Keratinocyte (primary cell): Measurements from ENCODE around the gene RHOG. TPM values are rescaled to one million over a fixed set of nuclear protein-coding genes. Genes with fewer than 3 reads are reported as not detected.

Experiments used
- DNase-seq: peaks from one replicate; pipeline ENCODE4 v3.0.0-alpha.2; 2011; ENCODE audit warnings: low read depth, missing footprints, low spot score
- FAIRE-seq: peaks from 2 replicates; lab custom pipeline; 2011; peaks lifted over from hg19 to GRCh38; lab: Jason Lieb, UNC
- H2AFZ ChIP-seq: 2 replicates; pipeline ENCODE4 v1.6.0; 2012; ENCODE audit warnings: low read length, control low read depth, inconsistent platforms; ENCODE audit not compliant: control insufficient read depth
- H3K27ac ChIP-seq: 2 replicates; pipeline ENCODE4 v1.5.1; 2011; ENCODE audit warnings: low read length; ENCODE audit not compliant: control insufficient read depth, insufficient read depth
- H3K27me3 ChIP-seq: 3 replicates; pipeline ENCODE4 v1.6.0; 2011; ENCODE audit warnings: low read length; ENCODE audit not compliant: control insufficient read depth, insufficient read depth; ENCODE audit errors: extremely low read depth
- H3K36me3 ChIP-seq, 2 experiments: 2 replicates in 1 of 2; 3 replicates in 1 of 2; pipeline ENCODE4 v1.5.1; 2011; ENCODE audit warnings: low read length in 2 of 2, mild to moderate bottlenecking in 1 of 2; ENCODE audit not compliant: control insufficient read depth in 2 of 2, insufficient read depth in 2 of 2; ENCODE audit errors: extremely low read depth in 1 of 2
- H3K4me1 ChIP-seq: 3 replicates; pipeline ENCODE4 v1.5.1; 2011; ENCODE audit warnings: low read length; ENCODE audit not compliant: control insufficient read depth, insufficient read depth; ENCODE audit errors: extremely low read depth
- H3K4me2 ChIP-seq: 3 replicates; pipeline ENCODE4 v1.6.0; 2011; ENCODE audit warnings: low read depth, low read length; ENCODE audit not compliant: control insufficient read depth, insufficient read depth; ENCODE audit errors: extremely low read depth
- H3K4me3 ChIP-seq, 3 experiments: fragments of 200-600 bp in 1 of 3; sonication (generic) in 1 of 3; 2 replicates in 2 of 3; 3 replicates in 1 of 3; pipeline ENCODE4 v1.5.1; 2011 to 2016; ENCODE audit warnings: low read length in 3 of 3, mild to moderate bottlenecking in 3 of 3, control low read depth in 2 of 3, inconsistent platforms in 1 of 3, low read depth in 1 of 3, mixed read lengths in 1 of 3, mixed run types in 1 of 3, moderate library complexity in 1 of 3; ENCODE audit not compliant: control insufficient read depth in 2 of 3, insufficient read depth in 2 of 3; ENCODE audit errors: extremely low read depth in 1 of 3
- H3K79me2 ChIP-seq: 2 replicates; pipeline ENCODE4 v1.6.0; 2012; ENCODE audit warnings: low read length; ENCODE audit not compliant: control insufficient read depth, insufficient read depth
- H3K9ac ChIP-seq: 3 replicates; pipeline ENCODE4 v1.6.0; 2011; ENCODE audit warnings: low read length; ENCODE audit not compliant: control insufficient read depth, insufficient read depth; ENCODE audit errors: extremely low read depth
- H3K9me1 ChIP-seq: 3 replicates; pipeline ENCODE4 v1.6.0; 2011; ENCODE audit warnings: low read length; ENCODE audit not compliant: control insufficient read depth, insufficient read depth; ENCODE audit errors: extremely low read depth
- H3K9me3 ChIP-seq: 2 replicates; pipeline ENCODE4 v1.5.1; 2012; ENCODE audit warnings: low read depth, low read length; ENCODE audit not compliant: control insufficient read depth
- H4K20me1 ChIP-seq: 3 replicates; pipeline ENCODE4 v1.6.0; 2011; ENCODE audit warnings: low read length; ENCODE audit not compliant: control insufficient read depth, insufficient read depth; ENCODE audit errors: extremely low read depth
- CTCF ChIP-seq, 3 experiments: IDR thresholded peaks in 1 of 3; conservative IDR thresholded peaks in 1 of 3; optimal IDR thresholded peaks in 1 of 3; 2 replicates in 2 of 3; 3 replicates in 1 of 3; pipeline versions ENCODE3 to v1.5.1; 2011; ENCODE audit warnings: low read length in 3 of 3, mild to moderate bottlenecking in 3 of 3, moderate library complexity in 2 of 3, control low read depth in 1 of 3, inconsistent platforms in 1 of 3; ENCODE audit not compliant: insufficient read depth in 2 of 3; ENCODE audit errors: extremely low read depth in 1 of 3
- EZH2 ChIP-seq: IDR thresholded peaks from one replicate; pipeline ENCODE4 v1.6.1; 2012; ENCODE audit warnings: inconsistent platforms, mild to moderate bottlenecking, low read length, moderate library complexity
- dilution Hi-C: fragments of 300-500 bp; cut with MboI; formaldehyde crosslinking; loops from one replicate; pipeline ENCODE4 v1.7.0; 2020; ENCODE audit warnings: low sequenced_read_pairs; ENCODE audit not compliant: extremely low pct_ligation_motif_present
- polyA plus RNA-seq, 5 experiments: library from polyadenylated mRNA; depleted of rRNA in 3 of 5; stranded (reverse) in 3 of 5; stranded (forward) in 1 of 5; unstranded in 1 of 5; fragments of >200 nt; gene quantifications; 1 replicate in 1 of 5; 2 replicates in 3 of 5; 3 replicates in 1 of 5; pipeline versions ENCODE4 v1.2.1 to v1.2.3, GENCODE V29; 2011 to 2012; ENCODE audit warnings: missing spikeins in 2 of 5, low read depth in 1 of 5, low replicate concordance in 1 of 5

The RHOG gene
- polyA plus RNA-seq, 1 donor (not counting 4 experiments of a cell fraction or from before 2014, with no cell fraction given), result 39.8 TPM

- Histone ChIP-seq H3K4me3 (no peak overlapping the region), H2AFZ (no peak overlapping the region), H3K4me2 (no peak overlapping the region), H3K9ac (no peak overlapping the region), H3K4me1 (peaks cover 8% of the 10 kb centered on the region), H3K36me3 (peaks cover 0 to 2% of the 10 kb centered on the region in 2 experiments), H3K27me3 (no peaks in the 10 kb centered on the region), H3K27ac (no peak overlapping the region), H3K9me1 (no peaks in the 10 kb centered on the region), H4K20me1 (peaks cover 9% of the 10 kb centered on the region), H3K9me3 (no peaks in the 10 kb centered on the region), H3K79me2 (peaks cover 34% of the 10 kb centered on the region)
- no peak for TF ChIP-seq CTCF (optimal IDR thresholded peaks at IDR 0.05 in 1 of 3, IDR thresholded peaks at IDR 0.05 in 1 of 3, conservative IDR thresholded peaks at IDR 0.05 in 1 of 3; ENCODE audit: extremely low read depth in 1 of 3, insufficient read depth in 2 of 3, low read length in 3 of 3)
- TF ChIP-seq EZH2, result no peak
- DNase-seq, result no peak
- dilution Hi-C loops, result no loop called here
- no peak for FAIRE-seq
These were observed 41.6 kb downstream of the RHOG start for GRCh38 chr11:3799143-3799542.

GRCh38 chr11:3797329-3798090, 43.2 kb downstream of the RHOG start, which contains the start of gene NUP98:
Gene NUP98, minus strand, starts transcription at chr11:3797554. Its CDS starts 15,437 bp downstream, at chr11:3782117.
- H3K27me3 ChIP-seq, result no peaks in the 10 kb centered on the region
- peak within 1 kb of the TSS; percentile 71 for H2AFZ ChIP-seq
- FAIRE-seq, result peak; percentile 39
- H3K9ac ChIP-seq, result peak within 1 kb of the TSS; percentile 95
- peak; percentile 95 for DNase-seq
- peaks cover 3 to 10% of the 10 kb centered on the region in 2 experiments for H3K36me3 ChIP-seq
- H3K9me1 ChIP-seq, result no peaks in the 10 kb centered on the region
- peak within 1 kb of the TSS; percentile 92 for H3K4me2 ChIP-seq
- peaks cover 50% of the 10 kb centered on the region for H3K79me2 ChIP-seq
- TF ChIP-seq EZH2 (no peak), CTCF (optimal IDR thresholded peaks at IDR 0.05 in 1 of 3, IDR thresholded peaks at IDR 0.05 in 1 of 3, conservative IDR thresholded peaks at IDR 0.05 in 1 of 3; ENCODE audit: extremely low read depth in 1 of 3, insufficient read depth in 2 of 3, low read length in 3 of 3) (no peak)
- H3K9me3 ChIP-seq, result no peaks in the 10 kb centered on the region
- H3K4me1 ChIP-seq, result peaks cover 3% of the 10 kb centered on the region
- H3K4me3 ChIP-seq, result peak within 1 kb of the TSS; percentile 84 to 98 (median 96)
- H3K27ac ChIP-seq, result peak within 1 kb of the TSS; percentile 89
- peaks cover 9% of the 10 kb centered on the region for H4K20me1 ChIP-seq
- dilution Hi-C loops, result no loop called here
